ENCODE data around the gene SYT17.
"Not testable (repeated sequence)": the region's sequence is repeated elsewhere in the genome, so short reads cannot be mapped to it uniquely, and the experiment has no call there.

The SYT17 gene

DNA sequence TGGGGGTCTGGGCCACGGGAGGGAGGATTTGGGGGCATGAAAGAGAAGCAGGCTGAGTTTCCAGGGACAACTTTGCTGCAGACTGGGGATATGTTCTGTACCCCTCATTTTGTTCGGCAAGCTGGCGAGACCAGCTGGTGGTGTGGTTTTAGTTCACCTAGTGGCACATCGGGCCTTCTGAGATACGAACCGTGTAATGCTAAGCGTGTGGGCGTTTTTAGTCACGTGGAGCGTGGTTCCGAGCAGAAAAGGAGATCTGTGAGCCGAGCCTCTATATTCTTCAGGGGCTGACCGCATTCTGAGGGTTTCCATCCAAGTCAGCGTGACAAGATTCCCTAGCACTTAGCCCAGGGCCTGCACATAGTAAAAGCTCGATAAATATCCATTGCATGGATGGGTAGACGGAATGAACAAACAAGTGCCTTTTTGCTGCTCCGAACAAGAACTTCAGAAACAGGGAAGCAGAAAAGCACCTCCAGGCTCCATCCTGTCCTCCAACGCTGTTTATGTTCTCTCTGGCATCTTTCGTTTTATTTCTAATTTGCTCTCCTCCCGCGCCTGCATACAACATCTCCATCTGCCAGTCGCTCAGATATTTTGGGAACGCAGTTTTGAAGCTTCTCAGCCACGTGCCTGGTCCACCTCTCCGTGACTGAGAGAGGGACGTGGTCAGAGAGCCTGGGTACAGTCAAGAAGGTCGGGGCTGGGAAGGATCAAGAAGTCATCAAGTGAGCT lies 5.8 kb downstream of the SYT17 start:
- DNase-seq (ENCODE audit: low spot score): no peak

DNA sequence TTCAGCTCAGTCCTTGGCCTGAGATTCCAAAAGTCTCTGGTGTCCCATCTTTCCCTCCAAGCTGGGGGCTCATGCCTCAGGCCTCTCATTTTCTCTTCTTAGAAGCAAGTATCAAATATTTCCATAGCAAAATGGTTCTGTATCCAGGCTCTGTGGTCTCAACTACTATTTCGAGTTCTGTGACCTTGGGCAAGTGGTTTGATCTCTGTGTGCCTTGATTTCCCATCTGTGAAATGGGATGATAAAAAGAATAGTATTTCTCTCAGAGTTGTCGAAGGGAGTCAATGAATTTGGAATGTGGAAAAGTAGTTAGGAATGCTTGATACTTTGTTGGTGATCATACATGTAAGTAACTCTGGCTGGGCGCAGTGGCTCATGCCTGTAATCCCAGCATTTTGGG lies 6.4 kb downstream of the SYT17 start:
- no peak for DNase-seq (ENCODE audit: low spot score)

DNA sequence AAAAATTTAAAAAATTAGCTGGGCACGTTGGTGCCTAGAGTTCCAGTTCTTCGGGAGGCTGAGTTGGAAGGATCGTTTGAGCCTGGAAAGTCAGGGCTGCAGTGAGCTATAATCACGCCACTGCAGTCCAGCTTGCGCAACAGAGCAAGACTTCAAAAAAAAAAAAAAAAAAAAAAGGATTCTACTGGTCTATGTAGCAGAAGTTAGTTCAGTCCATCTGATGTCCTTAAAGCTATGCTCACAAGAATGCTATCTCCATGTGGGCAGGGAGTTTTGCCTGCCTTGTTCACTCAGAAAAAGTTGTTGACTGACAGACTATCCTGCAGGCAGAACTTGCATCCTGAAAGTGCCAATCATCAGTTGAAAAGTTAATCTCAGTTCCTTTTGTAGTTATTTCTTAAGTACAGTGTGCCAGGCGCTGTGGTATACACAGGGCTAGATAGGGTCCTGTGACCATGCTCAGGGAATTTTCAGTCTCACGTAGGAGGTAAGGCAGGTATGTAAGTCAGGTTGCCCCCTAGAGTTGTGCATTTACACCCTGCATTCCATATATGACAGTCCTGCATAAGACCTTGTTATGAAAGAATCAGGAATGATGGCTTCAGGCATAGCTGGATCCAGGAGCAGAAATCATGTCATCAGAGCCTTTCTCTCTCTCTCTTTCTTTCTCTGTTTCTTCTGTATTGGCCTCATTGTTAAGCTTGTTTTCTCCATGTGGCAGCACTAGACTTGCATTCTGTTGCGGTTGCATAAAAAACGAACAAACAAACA lies 7.6 kb downstream of the SYT17 start:
- no peak for DNase-seq (ENCODE audit: low spot score)

DNA sequence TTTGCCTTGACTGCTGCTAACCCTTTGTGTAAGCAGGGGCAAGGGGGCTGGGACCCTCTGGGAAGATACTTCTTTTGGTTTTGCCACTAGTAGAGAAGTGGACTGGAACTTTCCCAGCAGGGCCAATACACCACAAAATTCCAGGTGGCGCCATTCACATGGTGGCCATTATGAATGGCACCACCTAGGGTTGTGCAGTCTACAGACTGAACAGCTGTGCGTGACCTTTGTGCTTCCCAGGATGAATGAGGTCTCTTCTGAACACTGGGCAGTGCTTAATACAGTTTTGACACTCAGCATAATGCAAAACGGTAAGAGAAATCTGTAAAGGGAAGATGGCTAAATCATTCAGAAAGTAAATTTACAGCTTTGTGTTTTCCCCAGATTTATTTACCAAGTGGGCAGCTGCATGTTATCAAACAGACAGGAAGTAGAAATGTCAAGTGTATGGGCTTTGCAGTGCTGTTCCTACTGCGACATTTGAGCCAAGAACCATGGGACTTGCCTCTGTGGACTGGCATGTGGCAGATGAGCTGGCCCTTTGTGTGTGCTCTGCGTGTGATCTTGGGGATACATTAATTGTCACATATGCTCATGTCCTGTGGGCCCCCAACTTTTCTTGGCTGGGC lies 9.2 kb downstream of the SYT17 start:
- DNase-seq (ENCODE audit: low spot score): no peak

DNA sequence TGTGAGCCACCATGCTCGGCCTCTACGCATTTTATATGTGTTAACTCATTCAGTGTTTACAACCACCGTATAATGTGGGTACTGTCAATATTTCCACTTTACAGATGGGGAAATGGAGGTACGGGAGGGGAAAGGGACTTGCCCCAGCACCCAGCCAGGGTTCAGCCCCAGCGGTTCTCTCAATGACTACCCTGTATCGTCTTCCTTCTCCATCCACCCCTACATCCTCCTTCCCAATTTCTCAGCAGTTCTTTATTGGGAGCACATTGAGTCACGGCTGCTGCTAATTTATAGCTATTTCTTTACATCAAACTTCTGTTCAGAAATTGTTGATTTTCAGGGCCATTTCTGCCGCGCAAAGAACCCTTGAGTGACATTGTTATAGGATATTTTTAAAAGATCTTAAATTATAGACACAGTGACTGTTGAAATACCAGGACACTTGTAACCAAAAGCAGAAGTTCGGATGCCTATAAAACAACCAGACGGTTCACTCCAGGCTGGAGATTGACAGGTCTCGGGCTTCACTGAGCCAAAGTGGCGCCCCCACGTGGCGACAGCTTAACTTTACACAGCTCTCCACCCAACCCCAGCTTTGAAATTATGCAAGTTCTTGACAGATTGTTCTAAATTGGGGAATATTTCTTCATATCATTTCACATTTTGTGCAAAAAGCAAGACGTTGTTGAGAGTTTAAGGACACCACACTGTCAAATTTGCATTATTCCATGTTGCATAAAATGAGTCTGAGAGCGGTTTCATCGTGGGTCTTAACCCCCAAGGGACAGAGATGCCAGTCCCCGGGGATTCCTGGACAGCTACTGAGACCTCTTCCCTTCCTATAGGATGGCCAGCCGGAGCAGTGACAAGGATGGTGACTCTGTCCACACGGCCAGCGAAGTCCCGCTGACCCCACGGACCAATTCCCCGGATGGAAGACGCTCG lies 11.8 kb downstream of the SYT17 start:
- peak; percentile 30 for DNase-seq (ENCODE audit: low spot score)

DNA sequence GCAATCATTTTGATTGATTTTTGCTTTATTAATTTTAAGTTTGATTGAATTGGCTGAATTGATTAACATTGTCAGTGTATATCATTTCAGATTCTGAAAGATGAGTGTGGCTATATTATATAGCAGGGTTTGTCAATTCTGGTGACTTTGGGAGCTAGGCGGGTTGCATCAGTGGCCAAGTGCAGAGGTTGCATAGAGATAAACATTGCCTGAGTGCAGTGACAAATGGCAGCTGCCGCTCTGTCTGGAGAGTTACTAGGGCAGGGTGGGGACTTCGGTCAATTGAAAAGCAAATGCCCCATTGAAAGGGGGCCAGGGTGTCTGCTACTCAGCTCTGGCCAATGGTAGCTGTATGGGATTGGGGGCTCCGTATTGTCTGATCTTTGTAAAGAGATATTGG lies 12.7 kb downstream of the SYT17 start:
- no peak for DNase-seq (ENCODE audit: low spot score)

DNA sequence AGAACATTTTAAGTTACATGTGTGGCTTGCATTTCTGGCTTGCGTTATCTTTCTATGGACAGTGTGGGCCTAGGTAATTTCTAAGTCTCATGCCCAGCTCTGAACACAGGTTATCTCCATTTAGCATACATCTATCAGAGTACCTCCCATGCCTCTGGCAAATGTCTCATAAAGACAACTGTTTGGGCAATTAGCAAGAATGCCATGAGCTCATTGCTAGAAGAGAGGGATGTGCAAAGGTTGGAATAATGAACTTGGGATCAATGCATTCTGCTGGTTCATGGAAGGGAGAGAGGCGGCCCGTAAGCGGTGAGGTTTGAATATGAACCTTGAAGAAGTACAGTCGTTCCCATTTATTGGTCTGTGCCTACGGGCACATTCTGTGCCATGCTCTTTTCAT lies 14.4 kb downstream of the SYT17 start:
- no peak for DNase-seq (ENCODE audit: low spot score)

DNA sequence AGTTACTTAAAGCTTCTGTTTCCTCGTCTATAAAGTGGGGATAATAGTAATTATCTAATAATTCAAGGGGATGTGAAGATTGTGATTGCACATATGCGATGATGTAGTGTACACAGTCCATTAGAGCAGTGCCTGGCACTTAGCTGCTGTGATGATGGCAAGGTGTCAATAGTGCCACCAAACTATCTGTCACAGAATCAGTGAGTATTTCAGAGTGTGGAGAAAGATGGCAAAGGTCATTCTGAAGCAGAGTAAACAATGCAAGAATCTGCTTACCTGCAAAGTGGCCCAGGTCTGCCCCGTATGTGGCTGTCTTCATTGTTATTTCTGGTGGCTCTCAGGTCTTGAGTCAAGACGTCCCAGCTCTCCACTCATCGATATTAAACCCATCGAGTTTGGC lies 15.1 kb downstream of the SYT17 start:
- no peak for DNase-seq (ENCODE audit: low spot score)

DNA sequence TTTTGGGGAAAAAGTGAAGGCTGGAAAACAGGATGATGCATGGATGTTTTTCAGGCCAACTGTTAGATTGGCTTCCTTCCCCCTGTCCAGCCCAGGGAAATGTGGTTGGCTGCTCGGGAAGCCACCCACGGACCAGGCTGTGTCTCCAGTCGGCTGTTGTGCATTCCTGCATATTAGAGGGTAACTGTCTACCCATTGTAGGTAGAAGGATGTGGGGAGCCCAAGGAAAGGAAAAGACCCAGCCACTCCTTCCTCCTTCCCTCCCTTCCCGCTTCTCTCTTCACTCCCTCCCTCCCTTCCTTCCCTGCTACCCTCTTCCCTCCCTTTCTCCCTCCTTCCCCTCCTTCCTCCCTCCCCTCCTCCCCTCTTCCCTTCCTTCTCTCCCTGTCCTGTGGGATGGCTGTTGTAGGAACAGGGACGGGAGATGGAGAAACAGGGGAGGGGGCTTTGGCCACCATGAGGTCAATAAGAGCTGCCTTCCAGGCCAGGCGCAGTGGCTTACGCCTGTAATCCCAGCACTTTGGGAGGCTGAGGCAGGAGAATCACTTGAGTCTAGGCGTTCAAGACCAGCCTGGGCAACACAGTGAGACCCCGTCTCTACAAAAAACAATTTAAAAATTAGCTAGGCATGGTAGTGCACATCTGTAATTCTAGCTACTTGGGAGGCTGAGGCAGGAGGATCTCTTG lies 16.9 kb downstream of the SYT17 start:
- no peak for DNase-seq (ENCODE audit: low spot score)

DNA sequence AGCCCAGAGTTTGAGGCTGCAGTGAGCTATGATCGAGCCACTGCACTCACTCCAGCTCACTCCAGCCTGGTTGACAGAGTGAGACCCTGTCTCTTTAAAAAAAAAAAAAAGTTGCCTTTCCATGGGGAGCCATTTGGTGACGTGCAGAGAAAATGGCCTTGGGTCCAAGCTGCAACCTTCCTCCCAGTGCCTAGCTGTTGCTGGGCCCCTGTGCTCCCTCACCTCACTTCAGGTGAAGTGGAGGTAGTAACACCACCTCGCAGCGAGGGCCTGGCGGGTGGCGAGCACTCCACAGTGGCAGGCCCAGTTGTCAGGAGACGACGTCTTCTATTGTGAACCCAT lies 17.4 kb downstream of the SYT17 start:
- DNase-seq (ENCODE audit: low spot score): no peak

DNA sequence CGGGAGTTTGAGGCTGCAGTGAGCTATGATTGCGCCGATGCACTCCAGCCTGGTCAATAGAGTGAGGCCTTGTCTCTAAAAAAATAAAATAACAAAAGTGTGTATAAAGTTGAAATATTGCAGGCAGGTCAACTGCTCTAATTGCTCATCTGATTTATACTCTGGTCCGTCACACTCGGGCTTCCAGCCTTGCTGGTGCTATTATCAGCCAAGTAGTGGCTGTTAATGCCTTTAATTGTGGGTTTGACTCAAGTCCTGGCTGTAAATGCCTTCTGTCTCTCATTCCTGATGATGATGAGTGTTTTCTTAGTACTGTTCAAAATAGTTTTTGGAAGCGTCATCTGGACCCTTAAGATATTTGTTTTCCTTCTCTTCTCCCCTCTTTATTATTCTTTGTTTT lies 18.4 kb downstream of the SYT17 start:
- no peak for DNase-seq (ENCODE audit: low spot score)

DNA sequence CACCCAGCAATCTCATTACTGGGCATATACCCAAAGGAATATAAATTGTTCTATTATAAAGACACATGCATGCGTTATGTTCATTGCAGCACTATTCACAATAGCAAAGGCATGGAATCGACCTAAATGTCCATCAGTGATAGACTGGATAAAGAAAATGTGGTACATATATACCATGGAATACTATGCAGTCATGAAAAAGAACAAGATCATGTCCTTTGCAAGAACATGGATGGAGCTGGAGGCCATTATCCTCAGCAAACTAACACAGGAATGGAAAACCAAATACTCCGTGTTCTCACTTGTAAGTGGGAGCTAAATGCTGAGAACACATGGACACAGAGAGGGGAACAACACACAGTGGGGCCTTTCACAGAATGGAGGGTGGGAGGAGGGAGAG lies 19.9 kb downstream of the SYT17 start:
- DNase-seq (ENCODE audit: low spot score): not testable (repeated sequence)

DNA sequence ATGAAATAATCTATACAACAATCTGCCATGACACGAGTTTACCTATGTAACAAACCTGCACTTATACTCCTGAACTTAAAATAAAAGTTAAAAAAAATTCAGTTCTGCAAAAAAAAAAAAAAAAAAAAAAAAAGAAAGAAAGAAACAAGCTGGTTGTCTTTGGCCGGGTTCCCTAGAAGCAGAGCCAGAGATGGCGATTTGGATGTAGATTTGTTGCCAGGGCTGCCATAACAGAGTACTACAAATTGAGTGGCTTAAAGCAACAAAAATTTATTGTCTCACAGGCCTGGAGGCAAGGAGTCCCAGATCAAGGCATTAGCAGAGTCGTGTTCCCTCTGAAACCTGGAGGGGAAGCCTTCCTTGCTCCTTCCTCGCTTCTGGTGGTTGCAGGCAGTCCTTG lies 20.4 kb downstream of the SYT17 start:
- DNase-seq (ENCODE audit: low spot score): no peak

DNA sequence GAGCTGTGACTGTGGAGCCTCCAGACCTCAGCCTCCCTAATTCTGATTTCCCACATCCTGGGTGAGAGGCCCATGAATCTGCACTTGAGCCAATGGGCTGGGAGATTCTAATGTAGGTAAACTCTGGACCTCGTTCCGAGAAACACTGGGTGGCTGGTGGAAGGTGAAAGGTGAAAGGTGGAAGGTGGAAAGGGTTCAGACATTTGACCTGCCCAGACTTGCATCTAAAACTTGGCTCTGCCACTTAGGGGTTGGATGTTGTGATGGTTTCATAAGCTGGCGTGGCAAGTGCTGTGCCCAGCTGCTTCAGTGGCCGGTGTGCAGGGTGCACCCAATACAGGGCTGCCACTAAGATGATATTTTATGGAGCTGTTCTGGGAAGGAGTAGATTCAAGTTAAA lies 24.8 kb downstream of the SYT17 start:
- DNase-seq (ENCODE audit: low spot score): no peak

DNA sequence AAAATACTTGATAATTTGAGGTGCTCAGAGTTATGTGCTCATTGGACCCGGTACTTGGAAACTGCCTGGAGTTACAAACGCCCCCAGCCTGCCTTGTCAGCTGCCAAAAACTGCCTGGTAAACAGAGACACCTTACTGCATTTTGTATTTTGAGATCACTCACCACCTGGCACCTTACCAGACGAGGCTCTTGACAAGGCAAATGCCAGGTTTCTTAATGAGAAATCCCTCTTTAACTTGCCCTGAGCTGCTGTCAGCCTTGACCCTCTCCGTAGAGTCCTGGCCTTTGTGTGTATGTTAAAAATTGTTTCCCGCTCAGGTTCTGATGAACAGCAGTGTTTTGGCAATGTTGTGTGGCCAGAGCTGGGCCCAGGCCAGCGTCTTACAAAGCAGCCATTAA lies 28.8 kb downstream of the SYT17 start:
- no peak for DNase-seq (ENCODE audit: low spot score)

DNA sequence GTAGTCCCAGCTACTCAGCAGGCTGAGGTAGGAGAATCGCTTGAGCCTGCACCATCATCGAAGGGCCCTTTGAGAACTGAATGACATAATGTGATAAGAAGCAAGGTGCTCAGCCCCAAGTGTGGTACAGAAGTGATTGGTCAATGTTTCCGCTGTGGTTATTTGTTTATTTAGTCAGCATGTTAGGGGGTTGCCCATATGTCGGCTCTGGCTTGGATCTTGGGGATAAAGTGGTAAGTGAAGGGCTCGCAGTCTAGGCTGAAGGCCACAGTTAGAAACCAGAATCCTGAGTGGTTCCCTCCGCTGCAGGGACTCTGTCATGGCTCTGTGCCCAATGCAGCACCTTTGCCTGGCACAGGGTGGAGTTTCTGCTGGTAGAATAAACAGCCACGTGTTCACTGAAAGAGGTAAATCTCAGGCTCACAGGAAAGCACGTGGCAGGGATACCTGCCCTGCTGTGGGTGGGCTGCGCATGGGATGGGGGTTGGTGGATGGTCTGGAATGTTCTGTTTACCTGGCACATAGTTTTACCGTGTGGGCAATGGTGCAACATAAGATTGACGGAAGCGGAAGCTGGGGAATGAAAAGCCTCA lies 35.4 kb downstream of the SYT17 start:
- no peak for DNase-seq (ENCODE audit: low spot score)

DNA sequence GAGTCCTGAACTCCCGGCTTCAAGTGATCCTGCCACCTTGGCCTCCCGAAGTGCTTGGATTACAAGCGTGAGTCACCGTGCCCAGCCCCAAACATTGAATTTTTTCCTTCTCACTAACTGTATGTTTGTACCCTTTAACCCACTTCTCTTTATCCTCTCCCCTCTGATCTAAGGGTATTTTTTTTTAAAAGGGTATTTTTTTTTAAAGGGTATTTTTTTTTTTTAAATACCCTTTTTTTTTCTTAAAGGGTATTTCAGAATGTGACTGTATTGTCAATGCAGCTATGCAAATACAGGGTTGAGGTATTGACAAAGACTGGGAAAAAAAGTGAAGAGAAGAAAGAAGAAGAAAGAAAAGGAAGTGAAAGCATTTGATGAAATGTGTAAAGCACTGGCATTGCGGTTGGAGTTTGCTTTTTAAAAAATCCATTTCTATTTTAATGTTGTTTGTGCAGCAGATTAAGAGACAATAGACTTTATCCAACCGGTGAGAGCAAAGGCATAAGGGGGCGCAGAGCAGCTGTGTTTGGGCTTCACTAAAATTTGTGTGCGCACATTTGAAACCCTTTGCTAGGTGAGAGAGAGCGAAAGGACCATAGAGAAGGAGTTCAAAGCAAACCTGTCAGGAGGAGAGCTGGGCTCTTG lies 42.4 kb downstream of the SYT17 start:
- no peak for DNase-seq (ENCODE audit: low spot score)

DNA sequence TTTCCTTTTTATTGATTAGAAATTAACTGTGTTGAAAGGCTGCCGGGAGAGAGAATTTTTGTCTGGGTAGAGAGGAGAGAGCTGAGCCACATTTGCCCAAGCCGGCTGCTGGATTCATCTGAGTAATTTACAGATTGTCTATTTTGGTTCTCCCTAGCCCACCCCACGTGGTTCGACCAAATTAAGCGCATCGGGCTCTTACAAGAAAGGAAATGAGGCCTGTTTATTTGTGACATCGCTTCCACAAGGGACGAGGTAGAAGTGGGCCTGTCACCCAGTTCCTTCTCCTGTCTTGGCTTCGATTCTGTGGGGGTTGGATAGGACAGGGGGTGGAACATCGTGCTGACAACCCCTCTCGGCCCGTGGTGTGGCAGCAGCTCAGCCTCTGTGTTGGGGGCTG lies 42.9 kb downstream of the SYT17 start:
- no peak for DNase-seq (ENCODE audit: low spot score)

DNA sequence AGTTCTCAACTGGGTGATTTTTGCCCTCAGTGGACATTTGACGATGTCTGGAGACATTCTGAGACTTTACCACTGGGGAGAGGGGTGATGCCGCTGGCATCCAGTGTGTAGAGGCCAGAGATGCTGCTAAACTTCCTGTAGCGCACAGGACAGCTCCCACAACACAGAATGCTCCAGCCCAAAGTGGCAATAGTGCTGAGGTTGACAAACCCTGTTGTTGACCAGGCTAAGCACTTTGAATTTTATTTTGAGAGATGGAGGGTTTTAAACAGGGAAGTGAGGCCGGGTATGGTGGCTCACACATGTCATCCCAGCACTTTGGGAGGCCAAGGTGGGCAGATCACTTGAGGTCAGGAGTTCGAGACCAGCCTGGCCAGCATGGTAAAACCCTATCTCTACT lies 44.0 kb downstream of the SYT17 start:
- no peak for DNase-seq (ENCODE audit: low spot score)

DNA sequence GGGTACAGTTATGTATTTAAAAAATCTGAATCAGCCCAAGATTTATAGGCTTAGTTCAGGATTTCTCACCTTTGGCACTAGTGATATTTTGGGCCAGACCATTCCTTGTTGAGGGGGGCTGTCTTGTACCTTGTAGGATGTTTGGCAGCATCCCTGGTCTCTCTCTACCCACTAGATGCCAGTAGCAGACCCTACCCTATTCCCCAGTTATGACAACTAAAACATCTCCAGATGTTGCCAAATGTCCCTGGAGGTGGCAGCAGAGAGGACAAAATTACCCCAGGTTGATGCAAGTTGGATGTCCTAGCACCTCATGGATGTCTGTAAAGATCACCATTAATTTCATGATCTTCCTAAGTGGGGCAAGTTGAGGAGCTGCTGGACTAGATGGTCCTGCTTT lies 45.8 kb downstream of the SYT17 start:
- DNase-seq (ENCODE audit: low spot score): no peak

DNA sequence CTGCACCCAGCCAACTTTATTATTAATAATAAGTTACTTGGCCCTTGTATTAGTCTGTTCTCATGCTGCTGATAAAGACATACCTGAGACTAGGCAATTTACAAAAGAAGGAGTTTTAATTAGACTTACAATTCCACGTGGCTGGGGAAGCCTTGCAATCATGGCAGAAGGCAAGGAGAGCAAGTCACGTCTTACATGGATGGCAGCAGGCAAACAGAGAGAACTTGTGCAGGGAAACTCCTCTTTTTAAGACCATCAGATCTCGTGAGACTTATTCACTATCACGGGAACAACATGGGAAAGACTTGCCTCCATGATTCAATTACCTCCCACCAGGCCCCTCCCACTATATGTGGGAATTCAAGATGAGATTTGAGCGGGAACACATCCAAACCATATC lies 47.7 kb downstream of the SYT17 start:
- no peak for DNase-seq (ENCODE audit: low spot score)
